Measurements from ENCODE around the gene EXOC4. TPM values are rescaled to one million over a fixed set of nuclear protein-coding genes. Genes with fewer than 3 reads are reported as not detected.

EXOC4 gene
- total RNA-seq, 2 donors from 2014 or later: 33.7 to 41.5 TPM

DNA sequence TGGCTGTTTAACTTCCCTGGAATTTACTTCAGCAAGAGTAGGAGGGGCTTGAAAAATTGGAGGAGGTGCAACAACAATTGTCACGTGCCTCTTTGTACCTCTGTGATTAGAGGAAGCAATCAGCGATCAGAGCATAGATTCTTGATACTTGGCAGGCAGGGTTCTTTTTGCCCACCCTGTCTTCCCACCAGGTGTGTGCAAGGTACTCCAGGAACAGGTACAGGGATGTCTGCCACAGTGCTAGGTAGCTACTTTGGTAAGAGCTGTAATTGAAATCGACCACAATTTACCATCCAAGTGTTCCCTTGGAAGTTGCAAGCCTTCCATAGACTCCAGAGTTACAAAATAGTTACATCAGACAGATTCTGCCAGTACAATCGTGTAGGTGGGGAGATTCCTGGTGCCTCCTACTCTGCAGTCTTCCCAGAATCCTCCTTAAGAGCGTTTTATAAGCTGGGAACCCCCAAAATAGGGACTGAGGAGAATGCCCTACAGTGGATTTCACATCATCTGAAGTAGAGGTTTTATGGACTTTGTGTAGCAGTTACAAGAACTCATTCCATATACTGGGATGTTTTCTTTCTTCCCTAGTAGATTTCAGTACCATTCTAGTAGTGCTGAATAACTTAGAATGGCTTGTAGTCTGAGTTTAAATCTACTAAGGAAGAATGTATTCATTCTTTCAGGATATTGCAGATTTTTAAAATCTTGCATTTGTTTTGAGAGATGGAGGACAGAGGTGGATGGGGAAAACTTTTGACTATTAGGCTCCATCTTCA, 101.9 kb downstream of the EXOC4 start:
- intact Hi-C loops (cut with DNase I): no loop called here
- DNase-seq: no peak
- ATAC-seq: no peak

- DNase-seq (no peak), ATAC-seq (no peak)
- intact Hi-C loops (cut with DNase I): no loop called here
These were observed 102.4 kb downstream of the EXOC4 start for GRCh38 chr7:133355325-133355708.

GRCh38 chr7:133355822-133356221, 102.9 kb downstream of the EXOC4 start:
- ATAC-seq: no peak
- intact Hi-C loops (cut with DNase I): no loop called here
- no peak for DNase-seq

DNA sequence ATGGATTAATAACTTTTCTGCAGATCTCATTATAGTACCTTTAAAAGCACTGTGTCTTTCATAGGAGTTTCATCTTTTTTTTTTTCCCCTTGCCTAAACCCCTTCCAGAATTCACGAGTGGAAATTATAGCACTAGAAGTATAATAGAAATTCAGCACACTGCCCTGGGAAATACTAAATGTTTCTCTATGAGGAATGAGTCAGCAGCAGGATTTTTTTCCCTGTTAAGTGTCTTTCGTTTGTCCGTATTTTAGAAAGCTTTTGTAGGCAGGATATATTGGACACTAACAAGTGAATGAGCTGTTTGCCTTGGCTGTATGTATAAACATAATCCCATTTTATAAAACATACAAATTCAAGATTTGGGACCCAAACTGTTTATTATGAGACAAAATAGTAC, 105.8 kb downstream of the EXOC4 start:
- no peak for DNase-seq
- intact Hi-C loops (cut with DNase I): no loop called here

GRCh38 chr7:133359449-133359848, 106.6 kb downstream of the EXOC4 start:
- DNase-seq (no peak), ATAC-seq (no peak)
- intact Hi-C loops (cut with DNase I): no loop called here

More for the DNA sequence above, 105.8 kb downstream of the EXOC4 start:
- no peak for ATAC-seq

DNA sequence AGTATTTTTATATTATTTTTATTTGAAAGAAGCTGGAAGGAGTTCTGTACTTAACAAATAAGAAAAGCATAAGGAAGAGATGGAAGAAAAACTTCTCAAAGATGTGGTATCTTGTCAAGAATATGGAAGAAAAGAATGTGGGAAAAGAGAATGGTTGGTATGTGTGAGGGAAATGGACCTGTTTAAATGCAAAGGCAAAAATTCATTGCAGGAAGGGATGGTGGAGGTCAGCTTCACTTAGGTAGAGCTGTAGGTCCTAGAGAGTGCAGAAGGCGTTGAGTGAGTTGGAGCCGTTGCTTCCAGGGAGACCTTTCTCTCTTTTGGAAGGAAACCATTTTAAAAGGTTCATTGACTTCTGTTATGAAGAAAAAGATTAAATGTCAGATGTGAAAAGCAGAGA, 107.3 kb downstream of the EXOC4 start:
- DNase-seq (no peak), ATAC-seq (no peak)
- intact Hi-C loops (cut with DNase I): no loop called here

DNA sequence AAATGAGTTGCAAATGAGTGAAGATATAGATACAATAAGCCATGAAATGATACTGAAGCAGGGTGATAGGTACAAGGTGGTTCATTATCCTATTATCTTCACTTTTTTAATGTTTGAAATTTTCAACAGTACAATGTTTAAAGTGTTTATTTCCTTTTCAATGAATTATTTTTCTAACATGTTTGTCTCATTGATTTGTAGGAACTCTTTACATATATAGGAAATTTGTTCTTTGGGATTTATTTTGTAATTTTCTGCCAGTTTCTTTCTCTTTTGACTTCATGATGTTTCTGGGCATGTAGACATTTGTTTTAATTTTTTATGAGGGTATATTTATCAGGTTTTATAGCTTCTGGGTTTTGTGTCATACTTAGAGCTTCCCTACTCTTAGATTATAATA, 108.9 kb downstream of the EXOC4 start:
- ATAC-seq: no peak
- intact Hi-C loops (cut with DNase I): no loop called here
- DNase-seq: no peak

- no peak for DNase-seq
- ATAC-seq: peak; percentile 63 to 78
- intact Hi-C loops (cut with DNase I): no loop called here
These were observed 112.2 kb downstream of the EXOC4 start for GRCh38 chr7:133364959-133365690.

- intact Hi-C loops (cut with DNase I): no loop called here
- no peak for DNase-seq
- peak; percentile 44 to 83 for ATAC-seq
These were observed 113.0 kb downstream of the EXOC4 start for GRCh38 chr7:133365917-133366316.

DNA sequence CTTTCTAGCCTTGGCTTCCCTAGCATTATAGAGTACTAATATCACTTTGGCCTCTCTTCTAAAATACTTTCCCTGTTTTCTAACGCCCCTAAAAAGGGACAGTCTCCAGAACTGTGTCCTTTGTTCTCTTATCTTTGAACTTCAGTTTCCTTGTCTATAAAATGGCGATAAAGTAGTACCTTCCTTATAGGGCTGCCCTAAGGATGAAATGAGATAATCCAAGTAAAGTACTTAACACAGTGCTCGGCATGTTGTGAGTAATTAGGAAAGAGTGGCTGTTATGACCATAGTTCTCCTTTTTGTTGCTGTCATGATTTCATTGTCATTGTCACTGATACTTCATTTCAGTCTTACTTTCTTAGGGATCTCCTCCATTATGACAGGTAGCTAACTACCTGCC, 114.7 kb downstream of the EXOC4 start:
- DNase-seq: no peak
- peak in 1 of 2 donors; percentile 35 for ATAC-seq
- intact Hi-C loops (cut with DNase I): no loop called here

- no peak for DNase-seq
- no peak for ATAC-seq
- intact Hi-C loops (cut with DNase I): no loop called here
These were observed 116.3 kb downstream of the EXOC4 start for GRCh38 chr7:133369130-133369529.

- intact Hi-C loops (cut with DNase I): no loop called here
- ATAC-seq: no peak
- no peak for DNase-seq
These were observed 118.7 kb downstream of the EXOC4 start for GRCh38 chr7:133371616-133372015.

DNA sequence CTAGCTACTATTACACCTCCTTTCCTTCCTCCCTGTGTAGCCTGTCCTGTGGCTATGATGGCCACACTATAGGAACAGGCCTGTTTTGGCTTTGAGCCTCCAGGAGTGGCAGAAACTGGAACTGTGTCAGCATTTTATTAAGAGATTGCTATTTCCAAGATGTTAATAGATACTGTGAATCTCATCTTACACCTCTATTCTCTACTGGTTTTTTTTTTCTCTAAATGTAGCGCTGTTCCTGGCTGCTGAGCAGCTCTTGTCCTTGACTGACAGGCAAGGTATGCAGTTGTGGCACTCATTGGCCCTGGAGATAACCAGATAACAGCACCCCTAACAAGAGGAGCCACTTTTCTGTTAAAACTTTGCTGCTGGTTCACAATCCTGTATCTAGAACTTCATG, 119.5 kb downstream of the EXOC4 start:
- DNase-seq: no peak
- ATAC-seq: no peak
- intact Hi-C loops (cut with DNase I): no loop called here

GRCh38 chr7:133376514-133376913, 123.6 kb downstream of the EXOC4 start:
- ATAC-seq: peak; percentile 8 to 52
- intact Hi-C loops (cut with DNase I): no loop called here
- no peak for DNase-seq

DNA sequence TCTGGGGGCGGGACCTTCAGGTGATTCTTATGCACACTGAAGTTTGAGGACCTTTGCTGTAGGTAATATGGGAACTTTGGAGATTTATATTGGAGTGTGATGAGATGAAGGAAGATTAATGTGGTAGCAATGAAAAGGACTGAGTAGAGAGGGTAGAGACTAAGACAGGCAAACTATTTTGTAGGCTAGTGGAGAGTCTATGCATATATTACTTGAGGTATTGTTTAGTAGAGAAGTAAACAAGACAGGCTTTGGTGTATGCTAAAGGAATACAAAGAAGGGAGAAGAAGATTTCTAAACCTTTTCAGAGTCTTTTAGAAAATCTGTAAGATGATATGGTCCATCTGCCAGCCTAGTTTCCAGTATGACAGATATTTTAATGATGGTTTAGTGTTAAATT, 129.1 kb downstream of the EXOC4 start:
- no peak for ATAC-seq
- DNase-seq: no peak
- intact Hi-C loops (cut with DNase I): no loop called here

DNA sequence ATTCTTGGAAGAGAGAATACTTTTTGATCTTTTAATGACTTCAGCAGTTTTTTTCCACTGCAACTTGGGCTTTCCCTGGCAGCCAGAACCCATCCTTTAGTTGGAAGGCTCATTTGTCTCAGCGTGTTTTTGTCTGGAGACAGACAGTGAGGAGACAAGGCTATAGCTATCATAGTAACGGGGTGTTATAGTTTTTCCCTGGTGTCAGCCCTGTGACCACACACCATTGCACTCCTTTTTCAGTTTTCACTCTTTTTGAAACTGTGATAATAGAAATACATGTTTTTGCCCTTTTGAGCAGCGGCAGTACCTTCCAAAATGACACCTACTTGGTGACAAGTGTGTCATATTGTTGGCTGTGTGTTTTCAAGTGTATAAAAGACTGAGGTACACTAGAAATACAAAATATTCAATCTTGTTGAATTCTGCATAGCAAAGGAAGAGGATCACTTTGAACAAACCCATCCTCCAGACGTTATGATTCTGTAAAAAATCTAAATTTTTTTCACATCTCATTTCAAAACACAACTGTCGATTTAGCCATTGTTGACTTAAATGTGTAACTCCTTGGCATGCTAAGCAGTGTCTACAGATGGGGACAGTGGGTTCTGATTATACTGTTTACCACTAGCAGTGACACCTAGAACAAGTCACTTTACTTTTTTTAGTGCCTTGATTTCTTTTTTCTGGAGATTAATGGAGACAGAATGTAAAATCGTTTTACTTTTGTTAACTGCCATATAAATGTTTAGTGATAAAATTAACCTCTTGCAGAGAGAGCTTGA, 130.1 kb downstream of the EXOC4 start:
- ATAC-seq (no peak), DNase-seq (no peak)
- intact Hi-C loops (cut with DNase I): no loop called here

GRCh38 chr7:133386205-133386604, 133.3 kb downstream of the EXOC4 start:
- ATAC-seq: peak; percentile 75 to 90

GRCh38 chr7:133389727-133390126, 136.8 kb downstream of the EXOC4 start:
- ATAC-seq (no peak), DNase-seq (no peak)
- intact Hi-C loops (cut with DNase I): no loop called here

More at GRCh38 chr7:133386205-133386604, 133.3 kb downstream of the EXOC4 start:
- intact Hi-C loops (cut with DNase I): no loop called here
- no peak for DNase-seq

DNA sequence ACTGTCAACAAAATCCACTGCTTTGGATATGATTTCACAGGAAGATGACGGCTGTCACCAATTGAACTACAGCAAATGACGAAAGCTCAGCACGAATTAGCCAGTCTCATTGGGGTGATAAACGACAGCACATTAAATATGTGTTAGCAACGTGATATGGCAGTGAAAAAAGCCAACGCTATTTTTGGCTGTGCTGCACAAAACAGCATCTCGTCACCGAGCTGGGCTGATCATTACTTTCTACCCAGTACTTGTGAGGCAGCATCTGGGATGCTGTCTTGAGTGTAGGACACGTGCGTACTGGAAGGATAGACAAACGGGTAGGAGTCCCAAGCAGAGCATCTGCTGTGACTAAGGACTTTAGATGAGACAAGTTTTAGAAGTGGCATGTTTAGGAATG, 138.3 kb downstream of the EXOC4 start:
- DNase-seq (no peak), ATAC-seq (no peak)
- intact Hi-C loops (cut with DNase I): no loop called here

- ATAC-seq (no peak), DNase-seq (no peak)
- intact Hi-C loops (cut with DNase I): no loop called here
These were observed 141.5 kb downstream of the EXOC4 start for GRCh38 chr7:133394369-133394768.
